HEK293 (cell line): ENCODE measurements around the gene ABHD17A.

Source experiments
- CTCF ChIP-seq: fragments of 450-650 bp; formaldehyde crosslinking; IDR thresholded peaks from 2 replicates; pipeline ENCODE4 v1.5.1; 2016; ENCODE audit warnings: missing biosample characterization, missing genetic modification characterization
- YY1 ChIP-seq: fragments of 450-650 bp; formaldehyde crosslinking; IDR thresholded peaks from 2 replicates; pipeline ENCODE4 v1.5.1; 2018; ENCODE audit warnings: missing biosample characterization, missing genetic modification characterization
- ZNF140 ChIP-seq: fragments of 450-650 bp; formaldehyde crosslinking; IDR thresholded peaks from 2 replicates; pipeline ENCODE4 v1.5.1; 2016; ENCODE audit warnings: missing biosample characterization, missing genetic modification characterization
- ZNF292 ChIP-seq: fragments of 450-650 bp; formaldehyde crosslinking; IDR thresholded peaks from 2 replicates; pipeline ENCODE4 v1.5.1; 2016; ENCODE audit warnings: low read depth, missing biosample characterization, missing genetic modification characterization, borderline replicate concordance
- ZNF398 ChIP-seq: fragments of 450-650 bp; formaldehyde crosslinking; IDR thresholded peaks from 2 replicates; pipeline ENCODE4 v1.5.1; 2017; ENCODE audit warnings: missing biosample characterization, missing genetic modification characterization
- ZNF473 ChIP-seq: fragments of 450-650 bp; formaldehyde crosslinking; IDR thresholded peaks from 2 replicates; pipeline ENCODE4 v1.5.1; 2017; ENCODE audit warnings: missing biosample characterization, missing genetic modification characterization

GRCh38 chr19:1827566-1828278 lies 57.6 kb downstream of the ABHD17A start:
- TF ChIP-seq ZNF140 (tag by site-specific recombination), result no peak
- no peak for TF ChIP-seq ZNF292 (tag by site-specific recombination)
- no peak for TF ChIP-seq YY1 (tag by site-specific recombination)
- TF ChIP-seq CTCF (tag by site-specific recombination), result no peak
- TF ChIP-seq ZNF398, result no peak
- no peak for TF ChIP-seq ZNF473 (tag by site-specific recombination)
